Activated CD8-positive, alpha-beta T cell treated with anti-CD3 and anti-CD28 coated beads for 36 hours (primary cell): ENCODE data around the gene ARHGDIA. TPM values are rescaled to one million over a fixed set of nuclear protein-coding genes. Genes with fewer than 3 reads are reported as not detected.

Experiments used
- ATAC-seq: fragments of 200-7000 bp; cut with Tn5 transposase; one replicate; pipeline ENCODE4 v1.10.0; 2021; ENCODE audit warnings: mild to moderate bottlenecking, moderate library complexity
- CTCF ChIA-PET: fragments of 350-600 bp; sonication (Branson Sonifier 250); formaldehyde crosslinking; loops from one replicate; lab custom pipeline; 2021; ENCODE audit warnings: antibody characterized with exemption; lab: Charles Lee
- POLR2A ChIA-PET: fragments of 350-600 bp; sonication (Branson Sonifier 250); formaldehyde crosslinking; loops from one replicate; lab custom pipeline; 2021; ENCODE audit warnings: antibody characterized with exemption; lab: Charles Lee
- DNase-seq: peaks from one replicate; pipeline ENCODE4 v3.0.0-alpha.2; 2020
- H3K27ac Mint-ChIP-seq: one replicate; pipeline ENCODE4 v1.8.0; 2021; ENCODE audit warnings: mild to moderate bottlenecking, mixed read lengths
- H3K27me3 Mint-ChIP-seq: one replicate; pipeline ENCODE4 v1.8.0; 2021; ENCODE audit warnings: mixed read lengths
- H3K36me3 Mint-ChIP-seq: one replicate; pipeline ENCODE4 v1.8.0; 2021; ENCODE audit warnings: low read depth, mixed read lengths
- H3K4me1 Mint-ChIP-seq: one replicate; pipeline ENCODE4 v1.8.0; 2021; ENCODE audit warnings: low read depth, mixed read lengths
- H3K4me3 Mint-ChIP-seq: one replicate; pipeline ENCODE4 v1.8.0; 2021; ENCODE audit warnings: mild to moderate bottlenecking, moderate library complexity, mixed read lengths
- H3K9me3 Mint-ChIP-seq: one replicate; pipeline ENCODE4 v1.8.0; 2021; ENCODE audit warnings: mixed read lengths
- CTCF ChIP-seq: fragments of 200-600 bp; IDR thresholded peaks from one replicate; pipeline ENCODE4 v1.8.0; 2022; ENCODE audit warnings: antibody characterized with exemption, mild to moderate bottlenecking
- intact Hi-C: fragments of 100-400 bp; cut with micrococcal nuclease; formaldehyde crosslinking; loops from one replicate; pipeline ENCODE4 v1.10.0; 2022
- total RNA-seq, 2 experiments: library from RNA; stranded (reverse); gene quantifications; one replicate each; pipeline ENCODE4 v1.2.3, GENCODE V29; 2021

ARHGDIA gene
- total RNA-seq, 2 experiments from 2014 or later, result 450 to 470 TPM

GRCh38 chr17:81833160-81833920 lies 37.8 kb downstream of the ARHGDIA start, which contains the start of gene MCRIP1:
Gene MCRIP1, minus strand, starts transcription at chr17:81833291. Its CDS starts 8,785 bp downstream, at chr17:81824506.
- ChIA-PET POLR2A (interaction anchor here (0.6 to 2.8 kb wide), 13 partner anchors 9 to 465 kb away, joined by 3 to 14 read pairs (median 5); partner anchors contain the start of genes ARHGDIA and MRPL12), CTCF (interaction anchor here (1.0 kb wide), 1 partner anchor 99 kb away, joined by 3 read pairs; no protein-coding TSS in a partner anchor)
- ATAC-seq (peak; percentile 82), DNase-seq (peak; percentile 96)
- no peaks in the 10 kb centered on the region for H3K9me3 Mint-ChIP-seq
- peak within 1 kb of the TSS; percentile 95 for H3K4me3 Mint-ChIP-seq
- TF ChIP-seq CTCF, result no peak
- peaks cover 3% of the 10 kb centered on the region for H3K36me3 Mint-ChIP-seq
- peak within 1 kb of the TSS; percentile 95 for H3K27ac Mint-ChIP-seq
- H3K27me3 Mint-ChIP-seq, result no peaks in the 10 kb centered on the region
- intact Hi-C loops, result no loop called here
- peaks cover 25% of the 10 kb centered on the region for H3K4me1 Mint-ChIP-seq

DNA sequence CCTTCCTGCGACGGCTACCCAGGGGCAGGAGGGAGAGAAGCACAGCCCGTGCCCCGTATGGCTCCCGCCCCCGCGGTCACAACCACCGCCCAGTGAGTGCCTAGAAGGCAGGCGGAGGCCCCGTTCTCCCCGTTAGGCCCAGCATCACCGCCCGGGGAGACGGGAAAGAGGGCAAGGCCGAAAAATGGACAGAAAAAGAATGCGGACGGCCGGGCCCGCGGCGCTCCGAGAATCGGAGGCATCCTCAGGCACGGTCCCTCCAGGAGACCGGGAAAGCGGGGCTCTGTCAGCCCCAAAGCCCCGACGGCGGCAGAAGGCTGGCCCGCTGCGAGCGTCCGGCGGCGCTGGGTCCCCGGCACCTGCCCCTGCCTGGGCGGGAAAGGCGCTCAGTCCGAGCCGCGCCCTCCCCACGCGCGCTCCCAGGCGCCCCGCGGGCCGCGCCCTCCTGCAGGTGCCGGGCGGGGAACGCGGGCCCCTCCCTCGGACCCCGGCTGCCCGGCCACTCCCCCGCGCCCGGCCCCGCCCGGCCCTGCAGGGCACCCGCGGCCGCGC lies 38.5 kb downstream of the ARHGDIA start:
- POLR2A ChIA-PET, result interaction anchor here (0.6 to 2.8 kb wide), 10 partner anchors 8 to 167 kb away, joined by 3 to 14 read pairs (median 5); partner anchors contain the start of genes ARHGDIA and MRPL12
- ATAC-seq, result peak; percentile 55

DNA sequence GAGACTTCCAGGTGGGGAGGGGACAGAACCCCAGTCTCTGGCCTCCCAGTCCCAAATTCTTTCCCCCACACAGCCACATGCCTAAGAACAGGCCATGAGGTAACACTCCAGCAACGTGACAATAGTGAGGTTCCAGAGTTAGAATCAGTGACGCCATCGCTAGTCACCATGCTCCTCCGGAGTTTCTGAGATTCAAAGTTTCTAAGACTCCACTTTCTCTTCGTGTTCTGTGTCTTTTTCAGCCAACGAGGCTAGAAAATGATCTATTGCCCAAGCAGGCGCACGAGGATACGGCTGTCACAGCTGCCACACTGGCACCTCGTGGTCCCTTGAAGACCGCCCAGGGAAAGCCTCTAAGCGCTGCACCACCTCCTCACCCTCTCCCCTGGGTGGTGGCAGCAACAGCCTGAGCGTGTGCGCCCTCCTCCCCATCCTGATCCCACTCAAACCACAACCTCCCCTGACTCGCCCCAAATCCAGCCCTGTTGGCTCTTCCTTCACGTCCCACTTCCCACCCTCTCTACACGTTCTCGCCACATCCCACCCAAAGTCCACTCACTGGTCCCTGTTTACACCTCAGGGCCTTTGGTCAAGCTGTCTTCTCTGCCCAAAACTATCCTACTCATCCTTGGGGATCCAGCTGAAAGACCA lies 39.1 kb downstream of the ARHGDIA start:
- ChIA-PET POLR2A (interaction anchor here (0.6 to 2.8 kb wide), 7 partner anchors 27 to 1190 kb away, joined by 3 to 14 read pairs (median 3); partner anchors contain the start of gene MRPL12), CTCF (no interaction called here)
- Mint-ChIP-seq H3K4me3 (peak overlapping the region; percentile 95), H3K27me3 (no peaks in the 10 kb centered on the region), H3K4me1 (peaks cover 26% of the 10 kb centered on the region), H3K36me3 (peaks cover 3% of the 10 kb centered on the region), H3K27ac (peak overlapping the region; percentile 95), H3K9me3 (no peaks in the 10 kb centered on the region)
- TF ChIP-seq CTCF, result no peak
- DNase-seq (peak; percentile 79), ATAC-seq (peak; percentile 60)
- intact Hi-C loops, result no loop called here

More for the DNA sequence above, 38.5 kb downstream of the ARHGDIA start:
- TF ChIP-seq CTCF, result no peak
- Mint-ChIP-seq H3K9me3 (no peaks in the 10 kb centered on the region), H3K4me3 (peak overlapping the region; percentile 95), H3K36me3 (peaks cover 3% of the 10 kb centered on the region), H3K27me3 (no peaks in the 10 kb centered on the region), H3K4me1 (peaks cover 26% of the 10 kb centered on the region), H3K27ac (peak overlapping the region; percentile 95)
- CTCF ChIA-PET, result no interaction called here
- peak; percentile 79 for DNase-seq
- intact Hi-C loops, result no loop called here

DNA sequence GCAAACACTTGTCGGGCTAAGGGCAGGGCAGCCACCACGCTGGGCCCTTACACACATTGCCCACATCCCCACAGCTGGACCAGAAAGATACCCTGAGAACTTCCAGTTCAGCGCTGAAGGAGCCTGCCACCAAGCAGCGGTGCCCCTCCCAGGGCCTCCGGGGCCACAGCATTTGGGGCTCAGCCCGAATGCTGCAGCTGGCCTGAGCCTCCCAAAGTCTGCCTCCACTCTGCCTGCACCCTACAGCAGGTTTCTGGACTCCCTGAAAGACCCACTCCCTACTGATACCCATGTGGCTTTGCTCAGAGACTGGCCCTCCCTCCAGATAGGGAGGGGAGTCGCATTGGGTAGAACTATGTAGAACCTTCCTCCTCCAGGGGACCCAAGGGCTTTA lies 39.6 kb downstream of the ARHGDIA start:
- CTCF ChIA-PET, result no interaction called here
- Mint-ChIP-seq H3K36me3 (peaks cover 3% of the 10 kb centered on the region), H3K4me3 (peak overlapping the region; percentile 95), H3K4me1 (peaks cover 26% of the 10 kb centered on the region), H3K27me3 (no peaks in the 10 kb centered on the region), H3K27ac (peak overlapping the region; percentile 95), H3K9me3 (no peaks in the 10 kb centered on the region)
- ATAC-seq (peak; percentile 5), DNase-seq (peak; percentile 35)
- intact Hi-C loops, result no loop called here
- POLR2A ChIA-PET, result interaction anchor here (0.7 to 2.8 kb wide), 5 partner anchors 36 to 1189 kb away, joined by 3 to 14 read pairs (median 3); partner anchors contain the start of gene MRPL12
- TF ChIP-seq CTCF, result no peak
